KMS-11 (cell line): ENCODE measurements around the gene GRB2.
"Not testable (repeated sequence)": the region's sequence is repeated elsewhere in the genome, so short reads cannot be mapped to it uniquely, and the experiment has no call there.

Experiments used
- H2AFZ ChIP-seq: fragments of 200-600 bp; sonication (generic); 2 replicates; pipeline ENCODE4 v1.6.1; 2016; ENCODE audit warnings: antibody characterized with exemption, mixed run types, low read depth
- H3K27ac ChIP-seq: fragments of 200-600 bp; sonication (generic); 2 replicates; pipeline ENCODE4 v1.6.1; 2016; ENCODE audit warnings: mild to moderate bottlenecking, mixed run types
- H3K27me3 ChIP-seq: fragments of 200-600 bp; sonication (generic); 2 replicates; pipeline ENCODE4 v1.6.1; 2017; ENCODE audit warnings: mild to moderate bottlenecking, low read depth, mixed run types, moderate library complexity; ENCODE audit not compliant: insufficient read depth
- H3K36me3 ChIP-seq: fragments of 200-600 bp; sonication (generic); 2 replicates; pipeline ENCODE4 v1.6.1; 2017; ENCODE audit warnings: mild to moderate bottlenecking, mixed run types; ENCODE audit not compliant: insufficient read depth
- H3K4me1 ChIP-seq: fragments of 200-600 bp; sonication (generic); 2 replicates; pipeline ENCODE4 v1.6.1; 2016; ENCODE audit warnings: mild to moderate bottlenecking, low read depth, mixed run types; ENCODE audit not compliant: poor library complexity, severe bottlenecking
- H3K4me2 ChIP-seq: fragments of 200-600 bp; sonication (generic); 2 replicates; pipeline ENCODE4 v1.7.0; 2016; ENCODE audit warnings: mild to moderate bottlenecking, mixed run types
- H3K4me3 ChIP-seq: fragments of 200-600 bp; sonication (generic); IDR thresholded peaks from 2 replicates; pipeline ENCODE4 v1.6.1; 2017; ENCODE audit warnings: low read depth, low read length, mixed read lengths; ENCODE audit not compliant: insufficient read depth
- H3K79me2 ChIP-seq: fragments of 200-600 bp; sonication (generic); 2 replicates; pipeline ENCODE4 v1.6.1; 2016; ENCODE audit warnings: low read depth, mixed run types; ENCODE audit not compliant: insufficient read depth
- H3K9ac ChIP-seq: fragments of 200-600 bp; sonication (generic); 2 replicates; pipeline ENCODE4 v1.6.1; 2016; ENCODE audit warnings: mild to moderate bottlenecking, mixed run types
- H4K20me1 ChIP-seq: fragments of 200-600 bp; sonication (generic); 2 replicates; pipeline ENCODE4 v1.6.1; 2016; ENCODE audit warnings: mild to moderate bottlenecking, mixed run types; ENCODE audit not compliant: insufficient read depth
- TF ChIP-seq, protein P1 (sequence below): fragments of 200-600 bp; sonication (generic); conservative IDR thresholded peaks from 2 replicates; pipeline ENCODE4 v1.6.1; 2017; ENCODE audit warnings: low read depth, mild to moderate bottlenecking, antibody characterized with exemption, low read length, moderate library complexity, mixed read lengths

Gene GRB2

DNA sequence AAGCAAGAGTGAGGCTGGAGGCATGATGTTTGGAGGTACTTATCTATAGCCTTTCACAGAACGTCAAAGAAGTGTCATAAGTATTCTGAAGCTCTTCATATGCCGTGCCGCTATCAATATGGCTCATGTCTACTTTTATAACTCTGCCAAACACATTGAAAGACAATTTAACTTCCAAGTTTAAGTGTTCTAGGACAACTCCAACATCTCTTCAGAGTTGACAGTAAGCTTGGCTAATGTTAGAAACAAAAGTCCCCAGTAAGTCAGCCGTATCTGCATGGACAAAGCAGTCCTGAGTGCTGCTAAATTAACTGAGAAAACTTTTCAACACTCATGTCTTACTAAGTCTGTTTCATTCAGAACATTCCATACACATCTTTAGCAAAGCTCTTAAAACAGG lies 32.2 kb downstream of the GRB2 start:
- Histone ChIP-seq H3K4me2 (no peak overlapping the region), H3K27me3 (no peaks in the 10 kb centered on the region), H3K27ac (no peak overlapping the region), H4K20me1 (peaks cover 8% of the 10 kb centered on the region; the same call in 1 of the 2 replicates), H3K9ac (no peak overlapping the region), H3K4me1 (peaks cover 9% of the 10 kb centered on the region), H3K4me3 (no peak overlapping the region), H3K36me3 (no peaks in the 10 kb centered on the region), H3K79me2 (peaks cover 86% of the 10 kb centered on the region), H2AFZ (no peak overlapping the region)
- TF ChIP-seq, protein P1, sequence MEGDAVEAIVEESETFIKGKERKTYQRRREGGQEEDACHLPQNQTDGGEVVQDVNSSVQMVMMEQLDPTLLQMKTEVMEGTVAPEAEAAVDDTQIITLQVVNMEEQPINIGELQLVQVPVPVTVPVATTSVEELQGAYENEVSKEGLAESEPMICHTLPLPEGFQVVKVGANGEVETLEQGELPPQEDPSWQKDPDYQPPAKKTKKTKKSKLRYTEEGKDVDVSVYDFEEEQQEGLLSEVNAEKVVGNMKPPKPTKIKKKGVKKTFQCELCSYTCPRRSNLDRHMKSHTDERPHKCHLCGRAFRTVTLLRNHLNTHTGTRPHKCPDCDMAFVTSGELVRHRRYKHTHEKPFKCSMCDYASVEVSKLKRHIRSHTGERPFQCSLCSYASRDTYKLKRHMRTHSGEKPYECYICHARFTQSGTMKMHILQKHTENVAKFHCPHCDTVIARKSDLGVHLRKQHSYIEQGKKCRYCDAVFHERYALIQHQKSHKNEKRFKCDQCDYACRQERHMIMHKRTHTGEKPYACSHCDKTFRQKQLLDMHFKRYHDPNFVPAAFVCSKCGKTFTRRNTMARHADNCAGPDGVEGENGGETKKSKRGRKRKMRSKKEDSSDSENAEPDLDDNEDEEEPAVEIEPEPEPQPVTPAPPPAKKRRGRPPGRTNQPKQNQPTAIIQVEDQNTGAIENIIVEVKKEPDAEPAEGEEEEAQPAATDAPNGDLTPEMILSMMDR: no peak

DNA sequence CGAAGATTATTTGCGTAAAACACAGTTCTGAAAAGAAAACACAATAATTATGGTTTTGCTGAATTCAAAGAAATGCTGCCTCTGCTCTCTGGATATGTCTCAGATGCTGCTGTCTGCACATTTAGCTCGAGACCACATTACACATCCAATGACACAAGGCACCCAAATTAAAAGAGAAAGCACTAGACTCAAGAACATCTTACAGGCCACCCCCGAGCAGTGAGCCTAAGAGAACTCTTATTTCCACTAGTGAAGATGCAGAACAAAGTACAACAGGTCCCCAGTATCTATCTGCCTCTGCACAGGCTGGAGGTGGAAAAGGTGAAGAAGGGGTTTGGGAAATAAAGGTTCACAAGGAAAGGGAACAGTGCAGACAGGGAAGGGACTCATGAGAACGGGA lies 33.5 kb downstream of the GRB2 start:
- H4K20me1 ChIP-seq: peaks cover 12% of the 10 kb centered on the region; the same call in 1 of the 2 replicates
- no peak overlapping the region for H3K9ac ChIP-seq
- H2AFZ ChIP-seq: no peak overlapping the region
- TF ChIP-seq, protein P1: no peak
- H3K36me3 ChIP-seq: no peaks in the 10 kb centered on the region
- H3K27ac ChIP-seq: no peak overlapping the region
- H3K4me3 ChIP-seq: no peak overlapping the region
- H3K27me3 ChIP-seq: no peaks in the 10 kb centered on the region
- H3K79me2 ChIP-seq: peaks cover 82% of the 10 kb centered on the region
- peaks cover 9% of the 10 kb centered on the region for H3K4me1 ChIP-seq
- no peak overlapping the region for H3K4me2 ChIP-seq

DNA sequence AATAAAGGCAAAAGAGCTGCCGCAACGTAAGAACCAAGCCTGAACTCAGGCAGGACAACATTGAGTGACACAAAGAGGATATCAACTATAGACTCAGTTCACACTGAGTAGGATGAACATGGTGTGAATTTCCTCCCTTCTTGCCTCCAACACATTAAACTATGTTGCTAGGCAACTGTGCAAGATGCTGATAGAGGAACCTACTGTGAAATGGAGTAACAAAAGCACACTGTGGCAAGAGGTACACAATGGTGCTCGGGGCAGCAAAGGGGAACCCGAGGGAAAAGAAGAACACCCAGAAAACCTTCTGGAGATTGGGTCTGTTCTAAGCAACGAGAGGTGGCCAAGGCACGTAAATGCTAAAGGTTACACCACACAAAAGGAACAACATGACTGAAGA lies 34.1 kb downstream of the GRB2 start:
- no peaks in the 10 kb centered on the region for H3K36me3 ChIP-seq
- H2AFZ ChIP-seq: no peak overlapping the region
- H3K79me2 ChIP-seq: peaks cover 82% of the 10 kb centered on the region
- no peak overlapping the region for H3K4me2 ChIP-seq
- no peak overlapping the region for H3K9ac ChIP-seq
- H3K4me3 ChIP-seq: no peak overlapping the region
- no peak overlapping the region for H3K27ac ChIP-seq
- peaks cover 9% of the 10 kb centered on the region for H3K4me1 ChIP-seq
- peaks cover 12% of the 10 kb centered on the region; the same call in 1 of the 2 replicates for H4K20me1 ChIP-seq
- TF ChIP-seq, protein P1: no peak
- H3K27me3 ChIP-seq: no peaks in the 10 kb centered on the region

DNA sequence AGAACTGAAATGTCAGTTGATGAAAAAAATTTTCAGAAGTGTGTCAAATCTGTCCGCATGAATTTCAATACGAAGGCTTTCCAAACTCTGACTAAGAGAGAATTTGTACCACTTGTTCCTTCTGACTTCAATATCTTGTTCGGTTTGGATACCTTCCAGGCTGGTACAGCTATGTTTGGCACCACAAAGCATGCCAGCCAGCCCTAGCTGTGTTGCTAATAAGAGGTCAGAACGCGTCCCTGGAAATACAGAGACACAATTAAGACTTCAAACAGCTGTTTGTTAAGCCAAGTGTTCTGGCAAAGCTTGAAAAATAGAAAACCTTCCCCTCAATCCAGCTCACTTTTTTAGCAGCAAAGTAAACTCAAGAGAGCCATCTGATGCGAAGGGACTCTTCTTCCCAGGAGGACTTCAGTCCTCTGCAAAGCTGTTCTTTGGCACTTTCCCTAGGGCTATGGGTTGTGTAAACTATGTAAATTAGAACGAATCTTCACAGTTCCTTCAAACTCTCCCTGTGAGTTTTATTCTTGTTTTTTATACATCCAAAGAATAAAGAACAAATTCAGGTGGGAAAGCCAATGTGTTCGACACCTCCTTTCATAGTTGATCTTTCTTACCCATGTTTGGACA lies 35.1 kb downstream of the GRB2 start:
- TF ChIP-seq, protein P1: no peak
- Histone ChIP-seq H3K27me3 (no peaks in the 10 kb centered on the region), H3K4me1 (peaks cover 11% of the 10 kb centered on the region), H3K4me2 (no peak overlapping the region), H2AFZ (no peak overlapping the region), H3K79me2 (peaks cover 84% of the 10 kb centered on the region), H3K27ac (no peak overlapping the region), H4K20me1 (peaks cover 19% of the 10 kb centered on the region), H3K9ac (no peak overlapping the region), H3K4me3 (no peak overlapping the region), H3K36me3 (no peaks in the 10 kb centered on the region)

DNA sequence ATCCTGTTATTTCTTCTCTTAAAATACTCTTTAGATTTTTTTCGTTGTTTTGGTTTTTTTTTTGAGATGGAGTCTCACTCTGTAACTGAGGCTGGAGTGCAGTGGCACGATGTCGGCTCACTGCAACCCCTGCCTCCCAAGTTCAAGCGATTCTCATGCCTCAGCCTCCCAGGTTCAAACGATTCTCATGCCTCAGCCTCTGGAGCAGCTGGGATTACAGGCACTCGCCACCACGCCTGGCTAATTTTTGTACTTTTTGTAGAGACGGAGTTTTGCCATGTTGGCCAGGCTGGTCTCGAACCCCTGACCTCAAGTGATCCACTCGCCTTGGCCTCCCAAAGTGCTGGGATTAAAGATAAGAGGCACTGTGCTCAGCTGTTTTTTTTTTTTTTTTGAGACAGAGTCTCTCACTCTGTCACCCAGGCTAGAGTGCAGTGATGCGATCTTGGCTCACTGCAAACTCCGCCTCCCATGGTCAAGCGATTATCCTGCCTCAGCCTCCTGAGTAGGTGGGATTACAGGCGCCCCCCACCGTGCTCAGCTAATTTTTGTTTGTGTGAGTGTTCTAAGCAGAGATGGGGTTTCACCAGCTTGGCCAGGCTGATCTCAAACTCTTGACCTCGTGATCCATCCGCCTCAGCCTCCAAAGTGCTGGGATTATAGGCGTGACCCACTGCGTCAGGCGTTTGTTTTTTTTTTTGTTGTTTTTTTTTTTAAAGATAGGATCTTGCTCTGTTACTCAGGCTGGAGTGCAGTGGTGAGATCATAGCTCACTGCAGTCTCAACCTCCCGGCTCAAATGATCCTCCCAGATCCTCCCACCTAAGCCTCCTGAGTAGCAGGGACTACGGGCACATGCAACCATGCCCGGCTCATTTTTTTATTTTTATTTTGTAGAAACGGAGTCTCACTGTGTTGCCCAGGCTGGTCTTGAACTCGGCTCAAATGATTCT lies 37.4 kb downstream of the GRB2 start:
- Histone ChIP-seq H3K79me2 (peaks cover 92% of the 10 kb centered on the region), H4K20me1 (peaks cover 26% of the 10 kb centered on the region), H3K4me1 (peaks cover 11% of the 10 kb centered on the region)
- H3K36me3 ChIP-seq, H3K27ac ChIP-seq, H3K9ac ChIP-seq, H3K27me3 ChIP-seq, H3K4me2 ChIP-seq, H3K4me3 ChIP-seq, H2AFZ ChIP-seq: not testable (repeated sequence)
